ENCODE measurements around the gene GAPDHS. TPM values are rescaled to one million over a fixed set of nuclear protein-coding genes. Genes with fewer than 3 reads are reported as not detected.

The GAPDHS gene
- total RNA-seq, 2 experiments from 2014 or later: not detected

- H3K9me3 Mint-ChIP-seq (ENCODE audit: insufficient read depth): no peaks in the 10 kb centered on the region
- DNase-seq (no peak), ATAC-seq (no peak)
- no peak overlapping the region for H3K4me3 Mint-ChIP-seq
- POLR2A ChIA-PET: no interaction called here
- H3K4me1 Mint-ChIP-seq (ENCODE audit: low read depth): peaks cover 8% of the 10 kb centered on the region
- no peak overlapping the region for H3K27ac Mint-ChIP-seq
- H3K27me3 Mint-ChIP-seq (ENCODE audit: low read depth): peaks cover 11% of the 10 kb centered on the region
- CTCF ChIA-PET: interaction anchor here (1.7 kb wide), 1 partner anchor 39 kb away, joined by 6 read pairs; no protein-coding TSS in a partner anchor
- H3K36me3 Mint-ChIP-seq (ENCODE audit: low read depth): no peaks in the 10 kb centered on the region
Observed at GRCh38 chr19:35553385-35554000, 20.2 kb downstream of the GAPDHS start.

- ChIA-PET CTCF (interaction anchor here (1.7 kb wide), 1 partner anchor 38 kb away, joined by 6 read pairs; no protein-coding TSS in a partner anchor), POLR2A (no interaction called here)
- Mint-ChIP-seq H3K36me3 (ENCODE audit: low read depth) (no peaks in the 10 kb centered on the region), H3K9me3 (ENCODE audit: insufficient read depth) (no peaks in the 10 kb centered on the region), H3K27me3 (ENCODE audit: low read depth) (peaks cover 14% of the 10 kb centered on the region), H3K27ac (no peak overlapping the region), H3K4me1 (ENCODE audit: low read depth) (peaks cover 9% of the 10 kb centered on the region), H3K4me3 (no peak overlapping the region)
- ATAC-seq (no peak), DNase-seq (no peak)
Observed at GRCh38 chr19:35554076-35554475, 20.8 kb downstream of the GAPDHS start.

DNA sequence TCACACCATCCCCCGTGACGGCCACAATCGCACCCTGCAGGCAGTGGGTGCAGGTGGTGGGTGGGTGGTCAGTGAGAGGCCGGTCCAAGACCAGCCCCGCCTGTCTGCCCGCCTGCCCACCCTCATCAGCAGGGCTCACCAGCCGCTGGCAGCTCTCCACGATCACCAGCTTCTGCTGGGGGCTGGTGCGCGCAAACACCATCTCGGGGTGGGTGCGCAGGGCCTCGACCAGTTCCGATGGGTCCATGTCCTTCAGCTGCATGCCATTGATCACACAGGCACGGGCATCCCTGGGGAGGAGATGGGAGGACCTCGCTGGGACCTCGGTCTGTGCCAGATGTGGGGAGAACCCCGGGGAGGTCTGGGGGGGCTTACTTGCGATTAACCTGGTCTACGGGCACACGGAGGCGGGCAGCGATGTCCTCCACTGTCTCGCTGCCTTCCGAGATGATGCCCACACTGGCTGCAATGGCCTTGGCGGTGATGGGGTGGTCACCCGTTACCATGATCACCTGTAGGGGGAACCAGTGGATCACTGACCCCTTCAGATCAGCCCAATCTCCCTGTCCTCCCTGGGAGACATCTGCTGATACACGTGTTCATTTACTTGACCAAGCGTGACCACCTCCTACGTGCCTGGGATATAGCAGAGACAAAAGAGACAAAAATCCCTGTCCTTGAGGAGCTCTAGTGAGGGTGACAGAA is 22.2 kb downstream of the GAPDHS start:
- peaks cover 19% of the 10 kb centered on the region for H3K27me3 Mint-ChIP-seq (ENCODE audit: low read depth)
- no peaks in the 10 kb centered on the region for H3K9me3 Mint-ChIP-seq (ENCODE audit: insufficient read depth)
- no peak overlapping the region for H3K27ac Mint-ChIP-seq
- H3K36me3 Mint-ChIP-seq (ENCODE audit: low read depth): no peaks in the 10 kb centered on the region
- CTCF ChIA-PET: interaction anchor here (1.0 to 1.7 kb wide), 4 partner anchors 8 to 93 kb away, joined by 3 to 6 read pairs (median 5); partner anchors contain the start of gene COX6B1
- no peak overlapping the region for H3K4me3 Mint-ChIP-seq
- POLR2A ChIA-PET: no interaction called here
- no peak for DNase-seq
- H3K4me1 Mint-ChIP-seq (ENCODE audit: low read depth): peaks cover 8% of the 10 kb centered on the region
- no peak for ATAC-seq

DNA sequence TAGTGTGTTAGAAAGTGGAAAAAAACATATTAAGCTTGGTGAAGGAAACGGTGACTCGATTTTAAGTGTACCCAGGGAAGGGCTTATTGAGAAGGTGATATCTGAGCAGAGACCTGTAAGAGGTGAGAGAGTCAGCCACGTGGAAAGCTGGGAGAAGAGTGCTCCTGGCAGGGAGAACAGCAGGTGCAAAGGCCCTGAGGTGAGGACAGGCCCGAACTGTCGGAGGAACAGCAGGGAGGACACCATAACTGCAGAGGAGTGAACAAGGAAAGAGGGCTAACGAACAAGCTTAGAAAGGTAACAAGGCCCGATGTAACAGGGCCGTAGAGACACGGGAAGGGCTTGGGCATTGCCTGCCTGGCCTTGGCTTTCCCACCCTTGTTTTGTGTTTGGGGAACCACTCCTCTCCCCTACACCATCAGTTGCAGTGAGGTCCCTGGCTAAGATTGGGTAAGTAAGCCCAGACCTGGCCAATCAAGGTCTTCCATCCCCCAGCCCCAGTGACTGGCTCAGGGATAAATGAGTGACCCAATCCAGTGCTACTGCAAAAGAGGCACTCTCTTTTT is 22.9 kb downstream of the GAPDHS start:
- no peak overlapping the region for H3K27ac Mint-ChIP-seq
- ChIA-PET POLR2A (no interaction called here), CTCF (interaction anchor here (0.7 to 1.0 kb wide), 4 partner anchors 9 to 92 kb away, joined by 3 to 5 read pairs (median 4); partner anchors contain the start of gene COX6B1)
- no peak overlapping the region for H3K4me3 Mint-ChIP-seq
- H3K36me3 Mint-ChIP-seq (ENCODE audit: low read depth): no peaks in the 10 kb centered on the region
- no peak for DNase-seq
- H3K27me3 Mint-ChIP-seq (ENCODE audit: low read depth): peaks cover 24% of the 10 kb centered on the region
- no peak for ATAC-seq
- H3K9me3 Mint-ChIP-seq (ENCODE audit: insufficient read depth): no peaks in the 10 kb centered on the region
- peaks cover 8% of the 10 kb centered on the region for H3K4me1 Mint-ChIP-seq (ENCODE audit: low read depth)

DNA sequence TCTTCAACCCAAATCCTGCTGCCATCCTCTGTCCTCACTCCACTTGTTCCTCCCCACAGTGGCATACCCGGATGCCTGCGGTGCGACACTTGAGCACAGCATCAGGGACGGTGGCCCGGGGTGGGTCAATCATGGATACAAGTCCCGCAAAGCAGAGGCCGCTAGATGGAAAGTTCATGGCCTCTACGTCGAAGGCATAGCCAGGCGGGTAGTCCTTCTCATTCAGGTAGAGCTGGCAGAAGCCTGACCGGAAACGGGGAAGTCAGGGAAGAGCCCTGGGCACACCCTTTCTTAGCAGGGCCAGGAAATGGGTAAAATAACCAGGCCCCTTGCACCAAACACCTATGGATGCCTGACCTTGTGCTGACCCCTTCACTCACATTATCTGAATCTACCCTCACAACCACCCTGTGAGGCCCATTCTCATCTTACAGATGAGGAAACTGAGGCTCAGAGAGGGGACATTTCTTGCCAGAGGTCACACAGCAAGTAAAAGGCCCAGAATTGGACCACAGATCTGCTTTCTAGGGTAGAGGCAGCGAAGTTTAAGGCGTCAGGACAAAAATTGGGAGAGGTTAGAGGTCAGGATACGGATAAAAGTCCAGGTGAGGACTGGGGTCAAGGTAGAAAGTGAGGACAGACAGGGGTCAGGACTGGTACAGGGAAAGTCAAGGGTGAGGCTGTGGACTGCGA is 23.7 kb downstream of the GAPDHS start:
- H3K4me1 Mint-ChIP-seq (ENCODE audit: low read depth): peaks cover 8% of the 10 kb centered on the region
- ChIA-PET POLR2A (no interaction called here), CTCF (interaction anchor here (0.7 to 1.6 kb wide), 7 partner anchors 9 to 138 kb away, joined by 3 to 6 read pairs (median 4); partner anchors contain the start of gene COX6B1)
- no peak overlapping the region for H3K27ac Mint-ChIP-seq
- H3K27me3 Mint-ChIP-seq (ENCODE audit: low read depth): peaks cover 29% of the 10 kb centered on the region
- H3K9me3 Mint-ChIP-seq (ENCODE audit: insufficient read depth): no peaks in the 10 kb centered on the region
- no peaks in the 10 kb centered on the region for H3K36me3 Mint-ChIP-seq (ENCODE audit: low read depth)
- ATAC-seq (no peak), DNase-seq (no peak)
- H3K4me3 Mint-ChIP-seq: no peak overlapping the region

GRCh38 chr19:35557539-35558399 is 24.5 kb downstream of the GAPDHS start:
- POLR2A ChIA-PET: no interaction called here
- H3K27ac Mint-ChIP-seq: no peak overlapping the region
- H3K4me3 Mint-ChIP-seq: peak overlapping the region; percentile 53
- CTCF ChIA-PET: interaction anchor here (1.0 to 1.6 kb wide), 5 partner anchors 9 to 137 kb away, joined by 3 to 6 read pairs (median 4); partner anchors contain the start of gene COX6B1
- peak; percentile 58 for DNase-seq
- H3K27me3 Mint-ChIP-seq (ENCODE audit: low read depth): peaks cover 31% of the 10 kb centered on the region
- no peaks in the 10 kb centered on the region for H3K36me3 Mint-ChIP-seq (ENCODE audit: low read depth)
- peak; percentile 70 for ATAC-seq
- H3K9me3 Mint-ChIP-seq (ENCODE audit: insufficient read depth): no peaks in the 10 kb centered on the region
- H3K4me1 Mint-ChIP-seq (ENCODE audit: low read depth): peaks cover 8% of the 10 kb centered on the region

DNA sequence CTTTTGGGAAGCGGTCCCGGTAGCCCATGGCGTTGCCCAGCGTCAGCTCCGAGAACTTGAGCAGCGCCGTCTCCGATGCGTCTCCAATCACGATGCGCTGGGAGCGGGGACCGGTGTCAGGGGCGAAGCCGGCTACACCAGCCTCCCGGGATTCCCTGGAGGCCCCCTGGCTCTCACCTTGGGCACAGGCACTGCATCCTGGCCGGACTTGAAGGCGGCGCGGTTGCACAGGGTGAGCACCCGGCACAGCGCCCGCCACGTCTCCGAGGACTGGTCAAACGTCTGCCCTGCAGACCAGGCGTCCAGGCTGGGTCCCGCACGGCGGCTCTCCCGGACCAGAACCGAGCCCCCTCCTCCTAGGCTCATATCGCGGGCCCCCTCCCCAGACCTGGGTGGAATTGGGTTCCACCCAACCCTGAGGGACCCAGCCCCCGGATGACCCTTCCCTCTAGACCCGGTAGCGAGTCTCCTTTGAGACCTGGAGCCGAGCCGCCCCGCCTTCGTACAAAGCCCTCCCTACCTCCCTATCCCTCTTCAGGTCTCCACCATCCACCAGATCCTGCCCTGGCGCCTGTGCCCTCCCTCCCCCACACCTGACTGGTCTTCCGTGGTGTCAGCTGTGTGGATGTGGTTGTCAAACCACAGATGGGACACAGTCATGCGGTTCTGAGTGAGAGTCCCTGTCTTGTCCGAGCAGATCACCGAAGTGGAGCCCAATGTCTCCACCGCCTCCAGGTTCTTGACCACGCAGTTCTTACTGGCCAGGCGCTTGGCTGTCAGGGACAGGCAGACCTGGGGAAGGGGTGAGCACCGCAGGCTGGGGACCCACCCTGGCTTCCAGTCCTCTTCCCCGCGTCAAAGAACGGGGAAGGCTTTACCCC is 25.4 kb downstream of the GAPDHS start:
- H3K27ac Mint-ChIP-seq: no peak overlapping the region
- no peak for DNase-seq
- ATAC-seq: no peak
- no peaks in the 10 kb centered on the region for H3K9me3 Mint-ChIP-seq (ENCODE audit: insufficient read depth)
- H3K4me3 Mint-ChIP-seq: no peak overlapping the region
- POLR2A ChIA-PET: interaction anchor here (0.7 kb wide), 1 partner anchor 25 kb away, joined by 3 read pairs; no protein-coding TSS in a partner anchor
- H3K36me3 Mint-ChIP-seq (ENCODE audit: low read depth): no peaks in the 10 kb centered on the region
- CTCF ChIA-PET: interaction anchor here (1.0 to 1.6 kb wide), 4 partner anchors 10 to 89 kb away, joined by 4 to 6 read pairs (median 4); partner anchors contain the start of gene COX6B1
- H3K27me3 Mint-ChIP-seq (ENCODE audit: low read depth): peaks cover 31% of the 10 kb centered on the region
- peaks cover 8% of the 10 kb centered on the region for H3K4me1 Mint-ChIP-seq (ENCODE audit: low read depth)

GRCh38 chr19:35559281-35559659 is 26.0 kb downstream of the GAPDHS start:
- no peak overlapping the region for H3K27ac Mint-ChIP-seq
- no peak for ATAC-seq
- H3K27me3 Mint-ChIP-seq (ENCODE audit: low read depth): peaks cover 31% of the 10 kb centered on the region
- no peaks in the 10 kb centered on the region for H3K9me3 Mint-ChIP-seq (ENCODE audit: insufficient read depth)
- POLR2A ChIA-PET: interaction anchor here (0.7 kb wide), 1 partner anchor 26 kb away, joined by 3 read pairs; no protein-coding TSS in a partner anchor
- H3K36me3 Mint-ChIP-seq (ENCODE audit: low read depth): no peaks in the 10 kb centered on the region
- no peak for DNase-seq
- CTCF ChIA-PET: no interaction called here
- no peak overlapping the region for H3K4me3 Mint-ChIP-seq
- H3K4me1 Mint-ChIP-seq (ENCODE audit: low read depth): peaks cover 8% of the 10 kb centered on the region

DNA sequence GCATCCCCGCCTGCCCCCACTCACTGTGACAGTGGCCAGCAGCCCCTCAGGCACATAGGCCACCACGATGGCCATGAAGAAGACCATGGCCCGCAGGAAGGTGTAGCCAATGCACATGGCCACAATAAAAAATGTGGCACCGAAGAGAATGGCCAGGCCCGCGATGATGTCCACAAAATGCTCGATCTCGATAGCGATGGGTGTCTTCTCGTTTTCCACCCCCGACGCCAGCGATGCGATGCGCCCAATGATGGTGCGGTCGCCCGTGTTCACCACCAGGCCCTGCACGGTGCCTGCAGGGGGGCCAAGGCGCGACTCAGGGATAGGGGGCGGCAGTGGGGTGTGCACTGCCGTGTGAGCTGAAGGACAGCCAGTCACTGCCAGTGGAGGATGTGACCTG is 26.5 kb downstream of the GAPDHS start:
- CTCF ChIA-PET: no interaction called here
- Mint-ChIP-seq H3K4me1 (ENCODE audit: low read depth) (peaks cover 8% of the 10 kb centered on the region), H3K4me3 (no peak overlapping the region), H3K9me3 (ENCODE audit: insufficient read depth) (no peaks in the 10 kb centered on the region), H3K36me3 (ENCODE audit: low read depth) (no peaks in the 10 kb centered on the region), H3K27ac (no peak overlapping the region), H3K27me3 (ENCODE audit: low read depth) (peaks cover 31% of the 10 kb centered on the region)
- no peak for ATAC-seq
- DNase-seq: no peak
- POLR2A ChIA-PET: interaction anchor here (0.7 kb wide), 1 partner anchor 26 kb away, joined by 3 read pairs; no protein-coding TSS in a partner anchor

- peaks cover 31% of the 10 kb centered on the region for H3K27me3 Mint-ChIP-seq (ENCODE audit: low read depth)
- H3K36me3 Mint-ChIP-seq (ENCODE audit: low read depth): no peaks in the 10 kb centered on the region
- ChIA-PET CTCF (no interaction called here), POLR2A (no interaction called here)
- H3K27ac Mint-ChIP-seq: no peak overlapping the region
- H3K4me1 Mint-ChIP-seq (ENCODE audit: low read depth): peaks cover 8% of the 10 kb centered on the region
- no peak for DNase-seq
- ATAC-seq: no peak
- H3K9me3 Mint-ChIP-seq (ENCODE audit: insufficient read depth): no peaks in the 10 kb centered on the region
- H3K4me3 Mint-ChIP-seq: no peak overlapping the region
Observed at GRCh38 chr19:35560271-35560670, 27.0 kb downstream of the GAPDHS start.

Measured in activated CD8-positive, alpha-beta T cell treated with anti-CD3 and anti-CD28 coated beads, Interleukin-2, amount 10 ng/mL, durations not matched to agents 7 days and 5 days (primary cell).